HG03159 (cell line): ENCODE data around the gene SPTY2D1.
A peak's percentile ranks its signal among the peaks of the same experiment; 100 is the strongest.
"Not testable (repeated sequence)": the region's sequence is repeated elsewhere in the genome, so short reads cannot be mapped to it uniquely, and the experiment has no call there.

Experiments used
- ATAC-seq: cut with Tn5 transposase; IDR thresholded peaks from one replicate; pipeline ENCODE4 v1.9.1; 2021; ENCODE audit warnings: mild to moderate bottlenecking, moderate library complexity; ENCODE audit not compliant: unreplicated experiment

The SPTY2D1 gene, protein sequence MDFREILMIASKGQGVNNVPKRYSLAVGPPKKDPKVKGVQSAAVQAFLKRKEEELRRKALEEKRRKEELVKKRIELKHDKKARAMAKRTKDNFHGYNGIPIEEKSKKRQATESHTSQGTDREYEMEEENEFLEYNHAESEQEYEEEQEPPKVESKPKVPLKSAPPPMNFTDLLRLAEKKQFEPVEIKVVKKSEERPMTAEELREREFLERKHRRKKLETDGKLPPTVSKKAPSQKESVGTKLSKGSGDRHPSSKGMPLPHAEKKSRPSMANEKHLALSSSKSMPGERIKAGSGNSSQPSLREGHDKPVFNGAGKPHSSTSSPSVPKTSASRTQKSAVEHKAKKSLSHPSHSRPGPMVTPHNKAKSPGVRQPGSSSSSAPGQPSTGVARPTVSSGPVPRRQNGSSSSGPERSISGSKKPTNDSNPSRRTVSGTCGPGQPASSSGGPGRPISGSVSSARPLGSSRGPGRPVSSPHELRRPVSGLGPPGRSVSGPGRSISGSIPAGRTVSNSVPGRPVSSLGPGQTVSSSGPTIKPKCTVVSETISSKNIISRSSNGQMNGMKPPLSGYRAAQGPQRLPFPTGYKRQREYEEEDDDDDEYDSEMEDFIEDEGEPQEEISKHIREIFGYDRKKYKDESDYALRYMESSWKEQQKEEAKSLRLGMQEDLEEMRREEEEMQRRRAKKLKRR

GRCh38 chr11:18634140-18635032 lies at the start of gene SPTY2D1:
Gene SPTY2D1, minus strand, starts transcription at chr11:18634342. Its CDS starts 85 bp downstream, at chr11:18634257.
- peak; percentile 96 for ATAC-seq

- ATAC-seq, result no peak
Observed at GRCh38 chr11:18682466-18682865, 48.3 kb upstream of the SPTY2D1 start.

GRCh38 chr11:18681949-18682348 lies 47.8 kb upstream of the SPTY2D1 start:
- ATAC-seq, result not testable (repeated sequence)

DNA sequence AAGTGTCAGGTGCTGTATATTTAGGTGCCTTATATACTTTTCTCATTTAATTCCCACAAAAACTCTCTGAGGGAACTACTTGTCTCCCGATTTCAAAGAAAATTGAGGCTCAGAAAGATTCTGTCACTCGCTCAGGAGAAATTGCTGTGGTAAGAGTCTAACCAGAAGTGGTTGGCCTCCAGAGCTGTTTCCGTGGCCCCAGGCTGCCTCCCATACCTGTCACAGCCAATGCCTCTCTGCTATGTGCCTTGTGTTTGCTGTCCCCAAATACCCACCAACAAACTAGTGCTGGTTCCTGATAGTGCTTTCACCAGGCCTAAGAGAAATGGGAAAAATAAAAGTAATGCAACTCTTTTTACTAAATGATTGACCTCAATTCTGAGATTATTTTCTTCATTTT lies 43.4 kb upstream of the SPTY2D1 start:
- no peak for ATAC-seq

DNA sequence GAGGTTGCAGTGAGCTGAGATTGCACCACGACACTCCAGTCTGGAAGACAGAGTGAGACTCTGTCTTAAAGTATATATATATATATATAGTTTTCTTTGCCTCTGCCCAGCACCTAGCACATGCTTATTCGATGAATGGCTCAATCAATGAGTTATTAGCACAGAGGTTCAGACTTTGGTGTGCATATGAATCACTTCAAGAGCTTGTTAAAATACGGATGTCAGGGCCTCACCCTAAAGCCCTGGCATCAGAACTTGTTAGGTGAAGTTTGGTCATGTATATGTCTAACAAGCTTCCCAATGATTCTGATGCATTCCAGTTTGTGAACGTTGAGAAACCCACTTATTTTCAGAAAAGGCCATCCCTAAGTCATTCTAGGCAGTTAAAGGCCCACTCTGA lies 42.7 kb upstream of the SPTY2D1 start:
- no peak for ATAC-seq

DNA sequence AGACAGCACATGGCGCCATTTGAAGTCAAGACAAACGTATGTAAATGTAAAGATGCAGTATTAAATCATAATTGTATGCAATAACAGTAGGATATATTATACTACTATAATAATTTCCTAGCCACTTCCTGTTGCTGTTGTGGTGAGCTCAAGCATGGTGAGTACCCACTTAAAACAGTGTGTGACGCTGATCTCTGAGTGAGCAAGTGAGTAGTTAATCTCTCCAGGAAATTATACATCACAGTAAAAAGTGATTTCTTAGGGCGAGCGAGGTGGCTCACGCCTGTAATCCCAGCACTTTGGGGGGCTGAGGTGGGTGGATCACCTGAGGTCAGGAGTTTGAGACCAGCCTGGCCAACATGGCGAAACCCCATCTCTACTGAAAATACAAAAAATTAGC lies 38.1 kb upstream of the SPTY2D1 start:
- not testable (repeated sequence) for ATAC-seq

DNA sequence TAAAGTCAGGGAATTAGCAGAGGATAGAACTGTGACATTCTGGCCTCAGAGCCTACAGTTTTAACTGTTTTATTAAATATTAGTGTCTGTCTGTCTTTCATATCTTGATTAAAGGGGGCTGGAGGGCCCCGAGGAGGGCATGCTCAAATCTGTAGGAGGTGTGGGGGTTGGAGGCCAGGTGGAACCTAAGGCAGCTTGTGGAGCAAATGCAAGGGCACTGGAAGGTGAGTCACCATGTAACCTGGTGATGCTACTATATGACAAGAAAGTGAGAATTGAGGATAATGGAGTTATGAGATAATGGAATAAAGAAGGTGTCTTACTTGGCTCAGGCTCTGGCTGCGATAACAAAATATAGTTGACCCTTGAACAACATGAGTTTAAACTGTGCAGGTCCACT lies 37.1 kb upstream of the SPTY2D1 start:
- ATAC-seq, result no peak

DNA sequence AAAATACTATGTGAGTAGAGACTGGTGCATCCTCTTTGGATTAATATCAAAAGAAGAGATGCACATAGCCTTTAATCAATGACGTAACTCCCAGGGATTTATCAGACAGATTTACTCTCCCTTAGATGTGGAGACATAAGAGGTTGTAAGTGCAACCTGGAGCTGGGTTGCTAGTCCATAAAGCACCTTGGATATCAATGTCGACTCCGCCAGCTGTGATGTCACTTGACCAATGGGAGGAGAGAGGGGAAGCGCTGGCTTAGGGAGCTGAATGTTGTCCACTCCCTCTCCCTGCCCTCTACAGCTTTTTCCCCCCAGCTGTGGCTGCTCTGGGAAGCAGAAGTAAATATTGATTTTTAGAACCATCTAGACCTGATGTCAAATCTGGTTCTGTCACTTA lies 35.6 kb upstream of the SPTY2D1 start:
- no peak for ATAC-seq

DNA sequence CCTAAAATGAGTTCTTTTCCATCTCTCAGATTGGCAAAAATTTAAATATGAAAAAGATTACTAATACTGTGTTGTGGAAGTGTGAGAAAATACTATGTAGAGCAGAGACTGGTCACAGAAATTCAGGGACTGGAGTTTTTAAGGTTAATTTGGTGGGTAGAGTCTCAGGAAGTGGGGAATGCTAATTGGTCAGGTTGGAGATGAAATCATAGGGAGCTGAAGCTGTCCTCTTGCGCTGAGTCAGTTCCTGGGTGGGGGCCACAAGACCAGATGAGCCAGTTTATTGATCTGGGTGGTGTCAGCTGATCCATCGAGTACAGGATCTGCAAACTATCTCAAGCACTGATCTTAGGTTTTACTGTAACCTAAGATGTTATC lies 35.1 kb upstream of the SPTY2D1 start:
- ATAC-seq, result no peak

GRCh38 chr11:18668131-18668530 lies 34.0 kb upstream of the SPTY2D1 start:
- ATAC-seq, result no peak

DNA sequence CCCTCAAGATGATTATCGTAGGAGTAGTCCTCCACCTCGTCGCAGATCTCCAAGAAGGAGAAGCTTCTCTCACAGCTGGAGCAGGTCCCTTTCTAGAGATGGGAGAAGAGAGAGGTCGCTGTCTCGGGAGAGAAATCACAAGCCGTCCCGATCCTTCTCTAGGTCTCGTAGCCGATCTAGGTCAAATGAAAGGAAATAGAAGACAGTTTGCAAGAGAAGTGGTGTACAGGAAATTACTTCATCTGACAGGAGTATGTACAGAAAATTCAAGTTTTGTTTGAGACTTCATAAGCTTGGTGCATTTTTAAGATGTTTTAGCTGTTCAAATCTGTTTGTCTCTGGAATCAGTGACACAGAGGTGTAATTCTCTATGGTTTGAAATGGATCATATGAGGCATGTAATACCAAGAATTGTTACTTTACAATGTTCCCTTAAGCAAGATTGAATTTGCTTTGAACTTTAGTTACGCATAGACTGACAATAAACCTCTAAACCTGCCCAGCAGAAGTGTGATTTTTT lies 31.3 kb upstream of the SPTY2D1 start:
- not testable (repeated sequence) for ATAC-seq

- ATAC-seq, result no peak
Observed at GRCh38 chr11:18657673-18658072, 23.5 kb upstream of the SPTY2D1 start.

- no peak for ATAC-seq
Observed at GRCh38 chr11:18650859-18651557, 16.9 kb upstream of the SPTY2D1 start.

- no peak for ATAC-seq
Observed at GRCh38 chr11:18650353-18650752, 16.2 kb upstream of the SPTY2D1 start.

DNA sequence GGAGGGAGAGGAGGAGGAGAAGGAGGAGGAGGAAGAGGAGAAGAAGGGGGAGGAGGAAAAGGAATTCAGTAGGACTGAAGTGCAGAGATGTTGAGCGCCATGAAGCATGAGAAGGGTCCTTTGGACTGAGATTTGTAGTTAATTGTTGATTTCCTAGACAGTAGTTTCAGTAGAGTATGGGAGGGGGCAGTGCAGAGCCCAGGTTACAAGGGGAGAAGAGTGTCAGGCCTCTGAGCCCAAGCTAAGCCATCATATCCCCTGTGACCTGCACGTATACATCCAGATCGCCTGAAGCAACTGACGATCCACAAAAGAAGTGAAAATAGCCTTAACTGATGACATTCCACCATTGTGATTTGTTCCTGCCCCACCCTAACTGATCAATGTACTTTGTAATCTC lies 8.9 kb upstream of the SPTY2D1 start:
- ATAC-seq, result not testable (repeated sequence)

GRCh38 chr11:18641677-18642076 lies 7.5 kb upstream of the SPTY2D1 start:
- no peak for ATAC-seq

DNA sequence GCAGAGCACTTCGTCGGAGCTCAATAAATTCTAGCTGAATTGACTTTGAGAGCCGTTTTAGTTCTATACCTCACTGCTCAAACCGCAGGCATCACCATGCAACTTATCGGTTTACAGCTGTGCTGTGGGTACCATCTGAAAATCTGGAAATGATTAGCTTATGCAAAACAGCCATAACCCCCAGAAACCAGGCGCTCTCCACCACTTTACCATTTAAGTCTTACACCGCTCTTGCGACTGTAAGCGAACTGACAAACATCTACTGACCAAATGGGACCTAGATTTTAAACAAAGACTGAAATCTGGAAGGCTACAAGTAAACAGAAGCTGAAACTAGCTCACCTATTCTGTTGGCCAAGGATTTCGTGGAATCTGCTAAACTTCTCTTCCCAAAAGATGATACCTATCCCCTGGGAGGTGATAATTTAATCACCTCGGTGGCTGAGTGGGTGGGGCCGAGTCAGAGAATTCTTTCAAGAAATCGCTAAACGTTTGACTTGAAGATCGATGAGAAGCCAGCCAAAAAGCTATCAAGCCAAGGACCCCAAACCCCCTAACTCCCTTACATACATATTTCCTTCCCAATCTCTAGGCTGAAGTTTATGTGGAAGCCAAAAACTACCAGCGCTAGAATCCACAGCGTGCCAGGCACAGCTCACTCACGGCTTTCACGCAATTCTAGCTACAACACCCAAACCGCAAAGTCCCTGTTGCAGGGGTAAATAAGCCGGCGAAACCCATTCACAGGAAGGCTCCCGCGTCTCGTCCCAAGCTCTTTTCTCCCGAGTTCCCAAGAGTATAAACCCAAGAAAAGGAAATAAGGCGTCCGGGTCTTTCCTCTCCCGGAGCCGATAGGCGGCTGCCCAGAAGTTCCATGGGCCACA lies 644 bp downstream of the SPTY2D1 start:
- peak; percentile 55 for ATAC-seq

GRCh38 chr11:18632841-18633240 lies 1.3 kb downstream of the SPTY2D1 start:
- no peak for ATAC-seq

- no peak for ATAC-seq
Observed at GRCh38 chr11:18624161-18624560, 10.0 kb downstream of the SPTY2D1 start.

DNA sequence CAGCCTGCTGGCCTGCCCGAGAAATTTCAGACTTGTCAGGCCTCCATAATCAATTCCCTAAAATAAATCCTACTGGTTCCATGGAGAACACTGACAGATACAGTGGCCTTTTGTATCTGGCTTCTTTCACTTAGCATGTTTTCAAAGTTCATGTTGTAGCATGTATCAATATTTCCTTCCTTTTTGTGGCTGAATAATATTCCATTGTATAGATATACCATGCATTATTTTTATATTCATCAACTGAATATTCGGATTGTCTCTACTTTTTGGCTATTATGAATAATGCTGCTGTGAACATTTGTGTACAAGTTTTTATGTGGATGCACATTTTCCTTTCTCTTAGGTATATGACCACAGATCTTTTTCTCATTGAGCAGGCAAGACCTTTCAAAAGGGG lies 10.4 kb downstream of the SPTY2D1 start:
- no peak for ATAC-seq
